ENCODE measurements around the gene PATJ.
"Not testable (repeated sequence)": the region's sequence is repeated elsewhere in the genome, so short reads cannot be mapped to it uniquely, and the experiment has no call there.

The PATJ gene

DNA sequence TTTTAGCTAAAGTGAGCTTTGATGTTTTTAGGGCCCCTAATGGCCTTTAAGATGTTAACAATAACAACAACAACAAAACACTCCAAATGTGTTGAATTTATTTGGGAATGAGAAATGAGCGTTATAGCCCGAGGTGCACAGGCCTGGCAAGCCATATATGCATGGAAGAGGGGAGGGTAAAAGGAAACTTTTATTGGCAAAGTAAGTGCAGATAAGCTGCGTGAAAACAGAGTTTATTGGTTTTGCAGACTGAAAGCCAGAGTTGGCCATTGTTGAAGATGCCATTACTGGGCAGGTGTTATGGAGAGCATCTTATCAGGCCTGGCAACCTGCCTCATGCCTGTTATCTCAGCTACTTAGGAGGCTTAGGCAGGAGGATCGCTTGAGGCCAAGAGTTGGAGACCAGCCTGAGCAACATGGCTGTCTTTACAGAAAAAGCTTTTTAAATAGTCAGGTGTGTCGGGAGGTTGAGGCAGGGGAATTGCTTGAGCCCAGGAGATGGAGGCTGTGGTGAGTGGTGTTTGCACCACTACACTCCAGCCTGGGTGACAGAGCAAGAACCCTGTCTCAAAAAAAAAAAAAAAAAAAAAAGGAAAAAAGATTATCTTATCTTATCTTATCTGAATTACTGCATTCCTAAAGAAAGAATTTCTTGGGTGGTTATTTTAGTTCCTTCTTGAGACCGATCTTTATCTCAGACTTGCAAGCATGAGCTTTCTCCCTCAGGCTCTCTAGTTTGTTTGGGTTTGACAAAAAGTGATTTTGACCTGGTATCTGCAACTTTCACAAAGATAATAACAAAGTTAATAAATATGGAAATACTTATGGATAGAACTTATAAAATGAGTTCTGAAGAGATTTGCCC, 1.7 kb downstream of the PATJ start:
- DNase-seq (ENCODE audit: low read depth): no peak

GRCh38 chr1:61746813-61747212, 4.5 kb downstream of the PATJ start:
- DNase-seq (ENCODE audit: low read depth): no peak

- no peak for DNase-seq (ENCODE audit: low read depth)
These were observed 6.3 kb downstream of the PATJ start for GRCh38 chr1:61748566-61748965.

GRCh38 chr1:61749574-61749973, 7.3 kb downstream of the PATJ start:
- DNase-seq (ENCODE audit: low read depth): no peak

DNA sequence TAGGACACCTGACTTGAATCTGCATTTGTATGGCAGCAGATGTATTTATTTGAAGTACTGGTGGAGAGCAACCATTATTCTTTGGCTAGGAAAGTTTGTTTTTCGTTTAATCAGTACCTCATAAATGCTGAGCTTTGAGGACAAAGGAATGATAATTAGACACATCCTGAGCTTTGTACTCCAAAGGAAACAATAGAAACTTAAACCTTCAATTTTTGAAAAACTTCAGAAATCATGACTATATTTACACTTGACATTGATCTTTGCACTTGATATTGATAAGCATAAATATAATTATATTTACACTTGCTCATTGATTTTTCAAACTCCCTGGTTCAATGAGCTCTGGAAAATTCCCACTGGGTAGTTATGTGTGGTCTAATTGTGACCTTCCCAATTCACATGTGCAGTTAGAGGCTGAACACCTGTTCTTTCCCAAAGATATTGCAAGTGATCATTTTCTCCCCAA, 10.7 kb downstream of the PATJ start:
- DNase-seq (ENCODE audit: low read depth): no peak

DNA sequence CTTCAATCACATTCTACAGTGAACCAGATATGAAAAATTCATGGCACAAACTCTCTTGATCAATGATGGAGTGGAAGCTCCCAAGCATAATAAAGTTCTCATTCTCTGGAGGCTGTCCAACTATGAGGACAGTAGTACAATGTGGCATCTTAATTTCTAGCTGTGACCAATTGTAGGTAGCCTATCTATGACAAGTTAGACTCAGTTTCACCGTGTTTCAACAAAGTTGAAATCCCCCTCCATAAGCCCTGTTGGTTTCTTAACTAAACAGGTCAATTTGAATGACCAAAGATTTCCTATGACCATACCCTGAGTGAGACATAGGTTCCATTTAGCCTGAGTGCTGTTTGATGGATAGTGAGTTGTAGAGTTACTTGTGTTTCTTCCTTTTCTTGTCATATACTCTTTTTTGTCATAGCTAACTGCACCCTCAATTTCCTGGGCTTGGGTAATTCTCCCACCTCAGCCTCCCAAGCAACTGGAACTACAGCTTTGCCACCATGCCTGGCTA, 11.8 kb downstream of the PATJ start:
- no peak for DNase-seq (ENCODE audit: low read depth)

DNA sequence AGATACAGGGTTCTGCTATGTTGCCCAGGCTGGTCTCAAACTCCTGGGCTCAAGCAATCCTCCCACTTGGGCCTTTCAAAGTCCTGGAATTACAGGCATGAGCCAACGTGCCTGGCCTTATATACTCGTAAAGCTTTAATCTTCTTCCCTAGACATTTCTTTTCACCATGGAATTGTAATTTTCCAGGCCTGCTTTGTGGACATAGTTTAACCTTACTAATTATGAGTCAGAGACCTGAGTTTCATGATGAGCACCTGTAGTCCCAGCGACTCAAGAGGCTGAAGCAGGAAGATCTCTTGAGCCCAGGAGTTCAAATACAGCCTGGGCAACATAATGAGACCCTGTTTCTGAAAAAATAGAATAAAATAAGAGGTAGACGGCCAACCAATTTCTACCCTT, 12.3 kb downstream of the PATJ start:
- no peak for DNase-seq (ENCODE audit: low read depth)

DNA sequence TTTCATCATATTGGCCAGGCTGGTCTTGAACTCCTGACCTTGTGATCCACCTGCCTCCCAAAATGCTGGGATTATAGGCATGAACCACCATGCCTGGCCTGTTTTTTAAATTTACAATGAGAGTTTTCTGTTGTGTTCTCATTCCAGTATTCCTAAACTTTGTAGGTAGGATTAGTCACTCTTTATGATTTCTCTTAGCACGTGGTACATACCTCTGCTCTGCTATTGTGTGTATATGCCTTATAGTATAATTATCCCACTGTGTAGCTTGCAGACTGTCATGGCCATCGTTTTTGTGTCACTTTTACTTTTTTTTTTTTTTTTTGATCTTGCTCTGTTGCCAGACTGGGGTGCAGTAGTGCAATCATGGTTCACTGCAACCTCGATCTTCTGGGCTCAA, 14.5 kb downstream of the PATJ start:
- DNase-seq (ENCODE audit: low read depth): no peak

DNA sequence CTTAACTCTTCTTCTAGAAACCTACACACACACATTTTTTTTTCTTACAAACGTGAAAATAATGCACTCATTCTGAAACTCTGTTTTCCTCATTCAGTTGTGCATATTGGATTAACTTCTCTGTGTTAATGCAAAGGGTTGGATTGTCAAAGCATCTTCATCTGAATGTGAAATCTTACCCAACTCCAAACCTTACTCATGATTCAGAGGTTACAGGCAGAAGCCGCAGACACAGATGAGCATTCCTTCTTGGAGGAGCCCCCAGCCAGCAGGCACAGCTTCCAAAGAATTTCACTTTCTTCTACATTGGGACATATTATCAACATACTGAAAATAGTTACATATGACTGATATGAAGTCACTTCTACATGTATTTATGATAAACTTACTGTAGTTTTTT, 15.7 kb downstream of the PATJ start:
- DNase-seq (ENCODE audit: low read depth): no peak

GRCh38 chr1:61770131-61770530, 27.9 kb downstream of the PATJ start:
- no peak for DNase-seq (ENCODE audit: low read depth)

DNA sequence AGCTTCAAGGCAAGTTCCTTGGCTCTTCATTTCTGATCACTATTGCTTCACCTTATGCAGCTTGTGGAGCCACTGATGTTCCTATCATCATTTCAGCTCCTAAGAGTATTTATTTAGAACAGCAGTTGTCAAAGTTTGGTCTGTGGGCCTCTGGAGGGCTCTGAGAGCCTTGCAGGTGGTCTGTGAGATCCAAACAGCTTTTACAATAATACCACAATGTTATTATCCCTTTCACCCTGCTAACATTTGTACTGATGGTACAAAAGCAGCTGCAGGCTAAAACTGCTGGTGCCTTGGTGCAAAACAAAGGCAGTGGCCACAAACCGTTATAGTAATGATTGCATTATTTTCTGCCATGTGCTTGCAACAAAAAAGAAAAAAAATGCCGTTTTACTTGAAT, 33.8 kb downstream of the PATJ start:
- no peak for DNase-seq (ENCODE audit: low read depth)

DNA sequence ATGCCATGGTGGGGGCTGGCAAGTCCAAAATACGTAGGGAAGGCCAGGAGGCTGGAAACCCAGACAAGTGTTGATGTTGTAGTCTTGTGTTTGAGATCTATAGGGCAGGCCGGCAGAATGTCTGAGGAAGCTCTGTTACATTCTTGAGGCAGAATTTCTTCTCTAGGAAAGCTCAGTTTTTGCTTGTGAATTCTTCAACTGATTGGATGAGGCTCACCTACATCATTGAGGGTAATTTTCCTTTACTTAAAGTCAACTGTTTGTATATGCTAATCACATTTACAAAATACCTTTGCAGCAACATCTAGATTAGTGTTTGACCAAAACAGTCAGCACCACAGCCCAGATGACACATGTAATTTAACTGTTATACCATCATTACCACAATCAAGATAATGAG, 37.0 kb downstream of the PATJ start:
- DNase-seq (ENCODE audit: low read depth): no peak

DNA sequence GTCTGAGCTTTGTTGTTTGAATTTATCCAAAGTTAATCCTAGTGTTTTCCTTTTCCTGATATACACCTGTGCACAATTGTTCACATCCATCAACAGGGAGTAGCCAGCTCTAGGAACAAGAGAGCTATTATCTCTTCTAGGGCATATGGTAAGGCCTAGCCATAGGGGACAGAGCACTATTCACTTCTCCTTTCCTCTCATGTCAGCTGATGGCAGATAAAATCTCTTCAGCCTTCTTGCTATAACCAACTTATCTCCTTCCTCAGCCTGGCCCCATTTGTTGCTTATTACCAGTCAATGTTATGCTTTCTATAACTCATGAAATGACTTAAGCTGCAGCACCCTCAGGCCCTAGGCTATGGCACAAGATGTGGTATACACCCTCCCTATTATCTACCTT, 38.9 kb downstream of the PATJ start:
- no peak for DNase-seq (ENCODE audit: low read depth)

- peak; percentile 27 for DNase-seq (ENCODE audit: low read depth)
These were observed 40.5 kb downstream of the PATJ start for GRCh38 chr1:61782771-61783170.

- DNase-seq (ENCODE audit: low read depth): no peak
These were observed 42.4 kb downstream of the PATJ start for GRCh38 chr1:61784726-61785125.

GRCh38 chr1:61790837-61791236, 48.6 kb downstream of the PATJ start:
- no peak for DNase-seq (ENCODE audit: low read depth)

- no peak for DNase-seq (ENCODE audit: low read depth)
These were observed 54.9 kb downstream of the PATJ start for GRCh38 chr1:61797045-61797755.

DNA sequence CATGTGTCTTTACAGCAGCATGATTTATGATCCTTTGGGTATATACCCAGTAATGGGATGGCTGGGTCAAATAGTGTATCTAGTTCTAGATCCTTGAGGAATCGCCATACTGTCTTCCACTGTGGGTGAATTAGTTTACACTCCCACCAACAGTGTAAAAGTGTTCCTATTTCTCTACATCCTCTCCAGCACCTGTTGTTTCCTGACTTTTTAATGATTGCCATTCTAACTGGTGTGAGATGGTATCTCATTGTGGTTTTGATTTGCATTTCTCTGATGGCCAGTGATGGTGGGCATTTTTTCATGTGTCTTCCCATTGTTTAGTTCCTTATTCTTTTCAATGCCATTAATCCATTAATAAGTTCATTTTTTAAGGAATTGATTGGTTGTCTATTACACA, 58.8 kb downstream of the PATJ start:
- not testable (repeated sequence) for DNase-seq (ENCODE audit: low read depth)

DNA sequence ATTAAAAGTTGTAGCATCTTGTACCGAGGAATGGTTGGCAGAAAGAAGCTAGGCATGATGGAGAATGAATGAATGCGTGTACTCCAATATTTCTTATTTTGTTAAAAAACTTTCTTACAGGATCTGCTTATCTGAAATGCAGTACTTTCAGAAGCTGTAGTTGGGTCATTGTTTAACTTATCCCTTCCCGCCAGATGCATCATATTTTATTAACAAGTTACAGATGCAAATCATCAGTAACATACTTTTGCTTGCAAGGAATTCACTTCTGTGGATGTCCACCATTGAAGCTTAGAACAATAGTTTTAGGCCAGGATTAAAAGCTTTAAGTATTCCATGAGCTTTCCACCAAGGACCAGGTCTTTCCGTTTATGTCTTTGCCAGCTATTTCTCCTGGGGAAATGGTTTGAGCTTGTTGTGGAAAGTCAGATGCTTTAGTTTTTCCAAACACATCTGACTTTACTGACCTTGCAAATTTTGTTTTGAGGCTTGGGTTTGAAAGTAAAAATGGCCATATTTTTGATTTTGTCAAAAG, 65.4 kb downstream of the PATJ start:
- no peak for DNase-seq (ENCODE audit: low read depth)

- DNase-seq (ENCODE audit: low read depth): no peak
These were observed 66.0 kb downstream of the PATJ start for GRCh38 chr1:61808321-61808720.

GRCh38 chr1:61808968-61809367, 66.7 kb downstream of the PATJ start:
- no peak for DNase-seq (ENCODE audit: low read depth)

DNA sequence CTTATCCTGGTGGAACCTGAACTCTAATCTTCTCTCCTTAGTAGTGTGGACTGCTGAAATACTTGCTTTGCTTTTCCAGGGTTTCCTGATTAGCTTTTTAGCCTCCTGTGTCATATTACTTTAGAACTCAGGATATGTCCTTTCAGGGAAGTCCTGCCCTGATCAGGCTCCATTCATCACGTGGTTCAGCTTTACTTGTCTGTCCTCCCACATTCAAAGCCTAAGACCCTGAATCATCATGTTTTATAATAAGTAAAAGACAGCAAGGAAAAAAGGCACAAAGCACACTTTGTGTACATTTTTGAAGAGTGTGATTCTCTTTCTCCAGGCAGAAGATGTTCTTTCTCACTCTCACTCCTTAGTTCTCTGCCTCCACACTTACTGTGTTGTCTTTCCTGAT, 70.6 kb downstream of the PATJ start:
- DNase-seq (ENCODE audit: low read depth): no peak

GRCh38 chr1:61816191-61816590, 73.9 kb downstream of the PATJ start:
- DNase-seq (ENCODE audit: low read depth): no peak

Measured in activated T-cell treated with anti-CD3 and anti-CD28 coated beads for 1 hour (primary cell).